GM18505 (cell line): ENCODE measurements around the gene PIP4K2A.
"Not testable (repeated sequence)": the region's sequence is repeated elsewhere in the genome, so short reads cannot be mapped to it uniquely, and the experiment has no call there.

Experiments used
- ATAC-seq: cut with Tn5 transposase; IDR thresholded peaks from one replicate; pipeline ENCODE4 v1.9.1; 2021; ENCODE audit not compliant: unreplicated experiment
- POLR2A ChIP-seq: IDR thresholded peaks from 4 replicates; pipeline ENCODE4 v1.6.1; 2011; ENCODE audit warnings: borderline replicate concordance; ENCODE audit not compliant: insufficient read depth, insufficient read length; ENCODE audit errors: extremely low read depth

The PIP4K2A gene

GRCh38 chr10:22527520-22527919, 186.9 kb downstream of the PIP4K2A start:
- TF ChIP-seq POLR2A = no peak
- ATAC-seq = no peak

- ATAC-seq = not testable (repeated sequence)
Measured at GRCh38 chr10:22524333-22524732, 190.0 kb downstream of the PIP4K2A start.

GRCh38 chr10:22520645-22521044, 193.7 kb downstream of the PIP4K2A start:
- ATAC-seq = not testable (repeated sequence)

GRCh38 chr10:22518167-22518724, 196.1 kb downstream of the PIP4K2A start:
- no peak for ATAC-seq
- TF ChIP-seq POLR2A = no peak

GRCh38 chr10:22515009-22515408, 199.4 kb downstream of the PIP4K2A start:
- no peak for ATAC-seq
- no peak for TF ChIP-seq POLR2A

- not testable (repeated sequence) for ATAC-seq
Measured at GRCh38 chr10:22514414-22514758, 200.0 kb downstream of the PIP4K2A start.

- ATAC-seq = not testable (repeated sequence)
Measured at GRCh38 chr10:22513483-22514413, 200.6 kb downstream of the PIP4K2A start.

- ATAC-seq = not testable (repeated sequence)
Measured at GRCh38 chr10:22512015-22512414, 202.4 kb downstream of the PIP4K2A start.

GRCh38 chr10:22508214-22508613, 206.2 kb downstream of the PIP4K2A start:
- not testable (repeated sequence) for ATAC-seq

GRCh38 chr10:22505911-22506685, 208.3 kb downstream of the PIP4K2A start:
- ATAC-seq = peak; percentile 81
- no peak for TF ChIP-seq POLR2A

- no peak for TF ChIP-seq POLR2A
- no peak for ATAC-seq
Measured at GRCh38 chr10:22504766-22505165, 209.6 kb downstream of the PIP4K2A start.

GRCh38 chr10:22503315-22504088, 210.9 kb downstream of the PIP4K2A start:
- no peak for TF ChIP-seq POLR2A
- no peak for ATAC-seq

- no peak for TF ChIP-seq POLR2A
- no peak for ATAC-seq
Measured at GRCh38 chr10:22501863-22502262, 212.5 kb downstream of the PIP4K2A start.

- no peak for ATAC-seq
- no peak for TF ChIP-seq POLR2A
Measured at GRCh38 chr10:22501413-22501812, 213.0 kb downstream of the PIP4K2A start.
